Loucy (cell line): Measurements from ENCODE around the gene SLC6A1.

Source experiments
- CTCF ChIP-seq: fragments of 200-600 bp; sonication (generic); conservative IDR thresholded peaks from 2 replicates; pipeline ENCODE4 v1.5.1; 2014; ENCODE audit warnings: mild to moderate bottlenecking, antibody characterized with exemption, low read length
- EZH2phosphoT487 ChIP-seq: fragments of 200-600 bp; IDR thresholded peaks from 2 replicates; pipeline ENCODE4 v1.6.1; 2018; ENCODE audit warnings: antibody characterized with exemption, mild to moderate bottlenecking, moderate library complexity, borderline replicate concordance

GRCh38 chr3:10962481-10963036, 30.0 kb upstream of the SLC6A1 start:
- TF ChIP-seq CTCF (no peak), EZH2phosphoT487 (no peak)
